ENCODE results near the gene PLEKHF1.

PLEKHF1 gene

GRCh38 chr19:29678484-29679106 lies 13.3 kb downstream of the PLEKHF1 start:
- DNase-seq (ENCODE audit: low spot score), result no peak

- no peak for DNase-seq (ENCODE audit: low spot score)
Measured at GRCh38 chr19:29679598-29680210, 14.4 kb downstream of the PLEKHF1 start.

- no peak for DNase-seq (ENCODE audit: low spot score)
Measured at GRCh38 chr19:29680447-29680846, 15.2 kb downstream of the PLEKHF1 start.

- DNase-seq (ENCODE audit: low spot score), result no peak
Measured at GRCh38 chr19:29680937-29681336, 15.7 kb downstream of the PLEKHF1 start.

- DNase-seq (ENCODE audit: low spot score), result no peak
Measured at GRCh38 chr19:29681422-29682235, 16.4 kb downstream of the PLEKHF1 start.

GRCh38 chr19:29682236-29682895 lies 17.1 kb downstream of the PLEKHF1 start:
- DNase-seq (ENCODE audit: low spot score), result no peak

- peak; percentile 42 for DNase-seq (ENCODE audit: low spot score)
Measured at GRCh38 chr19:29683009-29683408, 17.7 kb downstream of the PLEKHF1 start.

- DNase-seq (ENCODE audit: low spot score), result no peak
Measured at GRCh38 chr19:29685326-29685725, 20.1 kb downstream of the PLEKHF1 start.

- DNase-seq (ENCODE audit: low spot score), result no peak
Measured at GRCh38 chr19:29686285-29686805, 21.1 kb downstream of the PLEKHF1 start.

- no peak for DNase-seq (ENCODE audit: low spot score)
Measured at GRCh38 chr19:29687244-29687896, 22.1 kb downstream of the PLEKHF1 start.

- no peak for DNase-seq (ENCODE audit: low spot score)
Measured at GRCh38 chr19:29687897-29688728, 22.9 kb downstream of the PLEKHF1 start.

GRCh38 chr19:29690842-29691241 lies 25.6 kb downstream of the PLEKHF1 start:
- peak; percentile 51 for DNase-seq (ENCODE audit: low spot score)

- no peak for DNase-seq (ENCODE audit: low spot score)
Measured at GRCh38 chr19:29694161-29694560, 28.9 kb downstream of the PLEKHF1 start.

GRCh38 chr19:29694669-29695627 lies 29.7 kb downstream of the PLEKHF1 start:
- DNase-seq (ENCODE audit: low spot score), result peak; percentile 56

- DNase-seq (ENCODE audit: low spot score), result no peak
Measured at GRCh38 chr19:29695765-29696564, 30.7 kb downstream of the PLEKHF1 start.

GRCh38 chr19:29696565-29696846 lies 31.2 kb downstream of the PLEKHF1 start:
- no peak for DNase-seq (ENCODE audit: low spot score)

GRCh38 chr19:29697523-29698261 lies 32.4 kb downstream of the PLEKHF1 start:
- DNase-seq (ENCODE audit: low spot score), result no peak

- DNase-seq (ENCODE audit: low spot score), result no peak
Measured at GRCh38 chr19:29699861-29700260, 34.6 kb downstream of the PLEKHF1 start.

All from COLO829 (cell line).